ENCODE measurements around the gene CRY2.
"Not testable (repeated sequence)": the region's sequence is repeated elsewhere in the genome, so short reads cannot be mapped to it uniquely, and the experiment has no call there.

Gene CRY2

DNA sequence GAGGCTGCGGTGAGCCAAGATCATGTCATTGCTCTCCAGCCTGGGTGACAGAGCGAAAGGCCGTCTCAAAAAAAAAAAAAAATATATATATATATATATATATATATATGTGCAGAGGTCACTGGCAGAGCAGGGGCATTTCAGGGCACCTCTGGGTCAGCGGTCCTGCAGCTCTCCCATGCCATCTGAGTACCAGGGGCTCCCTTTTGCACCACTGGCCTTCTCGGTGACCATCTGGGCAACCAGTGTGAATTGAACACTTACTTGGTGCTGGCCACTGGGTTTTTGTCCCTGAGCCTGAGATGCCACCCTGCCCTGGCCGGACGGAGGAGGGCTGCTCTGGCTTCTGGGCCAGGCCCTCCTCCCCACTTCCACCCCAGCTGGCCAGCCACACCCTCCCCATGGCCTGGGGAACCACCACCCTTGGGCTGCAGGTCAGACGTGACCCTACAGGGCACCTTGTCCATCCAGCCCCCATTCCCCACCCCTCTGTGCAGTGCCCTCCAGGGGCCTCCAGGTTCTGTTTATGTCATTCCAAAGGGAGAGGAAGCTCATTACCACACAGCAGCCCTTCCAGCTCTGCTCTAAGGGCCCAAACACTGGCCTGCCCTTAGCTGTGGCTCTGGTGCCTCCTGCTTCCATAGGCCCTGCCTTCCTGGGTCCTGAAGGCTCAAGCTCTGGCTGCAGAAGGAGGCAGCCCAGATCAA lies 48.4 kb downstream of the CRY2 start:
- no peak overlapping the region for H3K4me3 ChIP-seq (ENCODE audit: low read length)

DNA sequence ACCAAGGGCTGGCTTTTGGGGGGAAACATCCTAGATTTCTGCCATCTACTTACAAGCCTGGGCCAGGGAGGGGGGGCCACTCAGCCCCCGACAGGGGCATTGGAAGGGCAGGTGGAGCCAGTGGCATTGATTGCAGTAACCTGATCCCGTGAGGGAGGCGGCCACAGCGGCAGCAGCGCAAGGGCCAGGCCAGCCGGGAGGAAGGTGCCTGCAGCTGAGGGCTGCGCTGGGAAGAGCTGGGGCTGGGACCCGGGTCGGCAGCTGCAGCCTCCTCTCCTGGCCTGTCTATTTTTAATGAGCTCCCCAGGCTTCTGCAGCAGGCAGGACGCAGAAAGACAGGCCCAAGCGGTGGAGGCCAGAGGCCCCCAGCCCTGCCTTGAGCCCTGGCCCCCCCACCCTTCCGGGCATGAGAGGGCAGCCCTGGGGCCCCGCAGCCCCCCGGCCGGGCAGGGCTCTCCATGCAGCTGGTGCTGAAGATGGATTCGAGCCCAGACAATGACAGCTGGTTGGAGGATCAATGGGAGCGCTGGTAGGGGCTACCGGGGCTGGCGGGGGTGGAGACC lies 49.2 kb downstream of the CRY2 start:
- no peak for DNase-seq (ENCODE audit: low read depth)
- H3K4me3 ChIP-seq (ENCODE audit: low read length), result no peak overlapping the region
- no peak for TF ChIP-seq CTCF (conservative IDR thresholded peaks at IDR 0.05; ENCODE audit: low read depth, low read length)

More for the DNA sequence above, 48.4 kb downstream of the CRY2 start:
- no peak for DNase-seq (ENCODE audit: low read depth)
- no peak for TF ChIP-seq CTCF (conservative IDR thresholded peaks at IDR 0.05; ENCODE audit: low read depth, low read length)

- no peak overlapping the region for H3K4me3 ChIP-seq (ENCODE audit: low read length)
- no peak for TF ChIP-seq CTCF (conservative IDR thresholded peaks at IDR 0.05; ENCODE audit: low read depth, low read length)
- DNase-seq (ENCODE audit: low read depth), result no peak
Measured at GRCh38 chr11:45897556-45897955, 50.3 kb downstream of the CRY2 start.

- H3K4me3 ChIP-seq (ENCODE audit: low read length), result peak overlapping the region; percentile 47
Measured at GRCh38 chr11:45899086-45899447, 51.8 kb downstream of the CRY2 start.

GRCh38 chr11:45899448-45900174 lies 52.3 kb downstream of the CRY2 start:
- TF ChIP-seq CTCF (conservative IDR thresholded peaks at IDR 0.05; ENCODE audit: low read depth, low read length), result no peak
- peak overlapping the region; percentile 47 for H3K4me3 ChIP-seq (ENCODE audit: low read length)
- peak; percentile 57 for DNase-seq (ENCODE audit: low read depth)

More at GRCh38 chr11:45899086-45899447, 51.8 kb downstream of the CRY2 start:
- no peak for DNase-seq (ENCODE audit: low read depth)
- TF ChIP-seq CTCF (conservative IDR thresholded peaks at IDR 0.05; ENCODE audit: low read depth, low read length), result no peak

- DNase-seq (ENCODE audit: low read depth), result not testable (repeated sequence)
- H3K4me3 ChIP-seq (ENCODE audit: low read length), result peak overlapping the region; percentile 53
Measured at GRCh38 chr11:45900175-45900800, 53.0 kb downstream of the CRY2 start.

DNA sequence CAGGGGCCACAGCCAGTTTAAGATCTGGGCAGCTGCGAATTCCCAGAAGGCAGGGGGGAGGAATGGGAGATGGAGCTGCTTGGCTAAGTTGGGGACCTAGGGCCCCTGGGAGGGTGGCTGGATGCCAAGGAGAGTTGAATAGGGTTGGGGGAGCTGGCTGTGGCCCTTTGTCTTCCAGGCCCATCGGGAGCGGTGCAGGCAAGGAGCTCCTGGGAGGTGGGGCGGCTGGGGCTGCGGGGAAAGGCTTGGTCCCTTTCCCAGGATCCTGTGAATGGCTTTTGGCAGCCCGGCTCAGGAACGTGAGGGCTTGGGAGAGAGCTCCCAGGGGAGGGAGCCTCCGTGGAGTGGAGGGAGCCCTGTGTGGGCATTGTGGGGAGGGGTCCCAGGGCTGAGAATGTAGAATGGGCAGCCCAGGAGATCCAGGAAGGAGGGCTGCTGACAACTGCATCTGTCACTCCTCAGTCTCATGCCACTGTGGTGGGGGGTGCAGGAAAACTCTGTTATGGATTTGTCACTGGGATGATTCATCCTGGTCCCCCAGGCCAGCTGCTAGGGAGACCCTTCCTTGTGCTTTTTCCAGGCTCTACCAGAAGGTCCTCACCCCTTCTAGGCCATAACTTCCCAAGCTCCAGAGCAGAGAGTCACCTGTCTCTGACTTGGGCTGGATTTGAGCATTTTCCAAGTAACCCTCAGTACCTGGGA lies 53.8 kb downstream of the CRY2 start:
- H3K4me3 ChIP-seq (ENCODE audit: low read length), result peak overlapping the region; percentile 53
- DNase-seq (ENCODE audit: low read depth), result no peak

More for the DNA sequence above, 53.8 kb downstream of the CRY2 start:
- TF ChIP-seq CTCF (conservative IDR thresholded peaks at IDR 0.05; ENCODE audit: low read depth, low read length), result no peak

All from retinal pigment epithelial cell (primary cell).